Gastroesophageal sphincter (tissue), 4 donors: Measurements from ENCODE around the gene EPAS1. TPM values are rescaled to one million over a fixed set of nuclear protein-coding genes. Genes with fewer than 3 reads are reported as not detected.

Experiments
- ATAC-seq: fragments of 150-250 bp; one replicate; pipeline ENCODE4 v1.9.1; 2016; ENCODE audit warnings: mild to moderate bottlenecking, moderate library complexity
- H3K27ac ChIP-seq, 4 donors: fragments of 200-600 bp; sonication (generic) in 3 of 4; 1 replicate in 3 of 4; 2 replicates in 1 of 4; pipeline ENCODE4 v1.5.1; 2016 to 2019
- H3K27me3 ChIP-seq: fragments of 200-600 bp; sonication (generic); one replicate; pipeline ENCODE4 v1.5.1; 2019
- H3K36me3 ChIP-seq, 2 donors: fragments of 200-600 bp; sonication (generic); one replicate each; pipeline ENCODE4 v1.5.1; 2019; ENCODE audit warnings: control low read depth in 1 of 2
- H3K4me1 ChIP-seq, 3 donors: fragments of 200-600 bp; sonication (generic); 1 replicate in 2 of 3; 2 replicates in 1 of 3; pipeline ENCODE4 v1.5.1; 2016 to 2019; ENCODE audit warnings: control low read depth in 2 of 3
- H3K4me3 ChIP-seq, 2 donors: fragments of 200-600 bp; sonication (generic); one replicate each; pipeline ENCODE4 v1.5.1; 2019; ENCODE audit warnings: mild to moderate bottlenecking in 1 of 2, moderate library complexity in 1 of 2
- H3K9me3 ChIP-seq, 3 donors: fragments of 200-600 bp; sonication (generic); one replicate each; pipeline ENCODE4 v1.5.1; 2017 to 2019; ENCODE audit warnings: control low read depth in 2 of 3
- EP300 ChIP-seq: sonication (generic); formaldehyde crosslinking; IDR thresholded peaks from one replicate; pipeline ENCODE4 v1.6.1; 2017; ENCODE audit warnings: antibody characterized with exemption, mild to moderate bottlenecking
- POLR2A ChIP-seq, 2 donors: fragments of 450-650 bp; IDR thresholded peaks; one replicate each; pipeline ENCODE4 v1.6.1; 2017; ENCODE audit warnings: antibody characterized with exemption in 2 of 2, mild to moderate bottlenecking in 2 of 2, moderate library complexity in 1 of 2
- POLR2AphosphoS5 ChIP-seq: sonication (generic); formaldehyde crosslinking; IDR thresholded peaks from one replicate; pipeline ENCODE4 v1.6.1; 2017; ENCODE audit warnings: antibody characterized with exemption
- WGBS, 2 donors: methylation state at CpG; one replicate each; pipeline ENCODE4 v1.1.5; 2018; ENCODE audit warnings: low coverage in 1 of 2; 5-methylcytosine and 5-hydroxymethylcytosine counted together
- total RNA-seq, 4 donors: library from RNA; depleted of rRNA; stranded (reverse); fragments of >200 nt; gene quantifications; one replicate each; pipeline ENCODE4 v1.1.0, GENCODE V29; 2016
- TF ChIP-seq, protein P1 (sequence below), 4 experiments: fragments of 200-600 bp in 2 of 4; fragments of 450-650 bp in 2 of 4; sonication (generic) in 1 of 4; IDR thresholded peaks; one replicate each; pipeline ENCODE4 v1.5.1; 2017 to 2019; ENCODE audit warnings: antibody characterized with exemption in 4 of 4, mild to moderate bottlenecking in 2 of 4, moderate library complexity in 2 of 4

EPAS1 gene
- total RNA-seq, 4 donors from 2014 or later = 101 to 152 (median 131) TPM

DNA sequence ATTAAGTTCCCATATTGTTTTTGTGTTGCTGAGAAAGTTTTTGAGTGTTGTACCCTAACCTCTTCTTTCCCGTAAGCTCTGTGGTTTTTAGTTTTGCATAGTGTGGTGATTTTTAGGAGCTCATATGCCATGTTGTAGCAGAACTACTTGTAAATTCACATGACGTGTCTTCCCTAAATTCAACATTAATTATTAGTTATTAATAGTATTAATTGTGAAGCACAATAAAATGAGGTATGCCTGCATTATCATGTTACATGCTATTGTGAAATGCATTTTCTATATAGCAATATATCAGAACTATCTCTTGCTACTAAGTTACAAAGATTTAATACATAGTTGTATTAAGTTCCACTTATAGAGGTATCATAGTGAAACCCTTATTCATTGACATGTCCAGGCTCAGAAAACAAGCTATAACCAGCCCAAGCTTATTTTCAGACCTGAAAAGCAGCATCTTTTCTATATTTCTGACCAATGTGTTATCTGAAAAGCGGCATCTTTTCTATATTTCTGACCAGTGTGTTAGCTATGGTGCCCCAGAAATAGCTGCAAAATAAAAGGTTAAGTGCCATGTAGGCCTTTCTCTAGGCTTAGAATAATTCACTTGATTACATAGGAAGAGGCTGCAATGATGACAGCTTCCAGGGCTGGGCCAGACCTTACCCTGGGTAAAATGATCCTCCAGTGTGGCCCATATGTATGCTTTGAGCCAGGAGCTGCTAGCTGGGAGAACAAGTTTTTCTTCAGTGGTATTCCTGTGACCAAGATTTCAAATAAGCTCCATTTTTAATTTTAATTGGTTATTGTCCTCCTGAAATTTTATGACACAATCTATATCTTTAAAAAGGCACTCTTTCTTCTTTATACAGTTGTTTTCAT, 21.6 kb downstream of the EPAS1 start:
- WGBS, 2 donors = 84 to 94% methylated on average over 3 of the region's 3 CpGs
- TF ChIP-seq POLR2A (IDR thresholded peaks at IDR 0.05) = no peak
- no peak for TF ChIP-seq POLR2AphosphoS5
- no peak for TF ChIP-seq EP300
- TF ChIP-seq, protein P1, sequence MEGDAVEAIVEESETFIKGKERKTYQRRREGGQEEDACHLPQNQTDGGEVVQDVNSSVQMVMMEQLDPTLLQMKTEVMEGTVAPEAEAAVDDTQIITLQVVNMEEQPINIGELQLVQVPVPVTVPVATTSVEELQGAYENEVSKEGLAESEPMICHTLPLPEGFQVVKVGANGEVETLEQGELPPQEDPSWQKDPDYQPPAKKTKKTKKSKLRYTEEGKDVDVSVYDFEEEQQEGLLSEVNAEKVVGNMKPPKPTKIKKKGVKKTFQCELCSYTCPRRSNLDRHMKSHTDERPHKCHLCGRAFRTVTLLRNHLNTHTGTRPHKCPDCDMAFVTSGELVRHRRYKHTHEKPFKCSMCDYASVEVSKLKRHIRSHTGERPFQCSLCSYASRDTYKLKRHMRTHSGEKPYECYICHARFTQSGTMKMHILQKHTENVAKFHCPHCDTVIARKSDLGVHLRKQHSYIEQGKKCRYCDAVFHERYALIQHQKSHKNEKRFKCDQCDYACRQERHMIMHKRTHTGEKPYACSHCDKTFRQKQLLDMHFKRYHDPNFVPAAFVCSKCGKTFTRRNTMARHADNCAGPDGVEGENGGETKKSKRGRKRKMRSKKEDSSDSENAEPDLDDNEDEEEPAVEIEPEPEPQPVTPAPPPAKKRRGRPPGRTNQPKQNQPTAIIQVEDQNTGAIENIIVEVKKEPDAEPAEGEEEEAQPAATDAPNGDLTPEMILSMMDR (IDR thresholded peaks at IDR 0.05) = no peak
- ATAC-seq = no peak
- no peaks in the 10 kb centered on the region for H3K27me3 ChIP-seq
- peaks cover 0 to 59% (median 20%) of the 10 kb centered on the region in 3 donors for H3K4me1 ChIP-seq
- peak overlapping the region in 1 of 4 donors; percentile 15 for H3K27ac ChIP-seq
- H3K9me3 ChIP-seq = no peaks in the 10 kb centered on the region
- no peaks in the 10 kb centered on the region for H3K36me3 ChIP-seq
- H3K4me3 ChIP-seq = no peak overlapping the region

DNA sequence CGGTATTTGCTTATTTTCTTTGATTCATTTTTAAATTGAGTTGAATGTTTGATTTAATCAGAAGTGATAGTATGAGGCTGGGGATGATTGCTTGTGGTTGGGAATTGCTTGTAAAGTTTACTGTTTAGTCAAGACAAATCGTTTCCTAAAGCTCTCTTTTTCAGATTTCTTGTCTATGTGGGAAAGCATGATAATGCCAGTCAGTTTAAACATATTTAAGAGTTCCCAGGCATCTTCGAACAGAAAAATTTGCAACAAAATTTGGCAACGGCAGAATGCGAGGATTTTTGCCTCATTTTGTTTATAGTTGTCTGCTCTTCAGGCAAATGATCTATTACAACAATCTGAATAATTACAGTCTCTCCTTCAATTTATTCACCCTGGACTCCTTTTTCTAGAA, 22.5 kb downstream of the EPAS1 start:
- H3K36me3 ChIP-seq = no peaks in the 10 kb centered on the region
- H3K27ac ChIP-seq = peak overlapping the region in 2 of 4 donors; percentile 15 to 41
- TF ChIP-seq POLR2AphosphoS5 = no peak
- no peak for TF ChIP-seq POLR2A (IDR thresholded peaks at IDR 0.05)
- no peak for TF ChIP-seq EP300
- TF ChIP-seq, protein P1 (IDR thresholded peaks at IDR 0.05) = no peak
- WGBS, 2 donors = 40 to 47% methylated on average over 5 of the region's 5 CpGs
- no peak for ATAC-seq
- no peaks in the 10 kb centered on the region for H3K27me3 ChIP-seq
- H3K4me1 ChIP-seq = peaks cover 0 to 59% (median 16%) of the 10 kb centered on the region in 3 donors
- H3K9me3 ChIP-seq = no peaks in the 10 kb centered on the region
- H3K4me3 ChIP-seq = no peak overlapping the region

GRCh38 chr2:46320141-46320567, 22.9 kb downstream of the EPAS1 start:
- peaks cover 0 to 55% (median 16%) of the 10 kb centered on the region in 3 donors for H3K4me1 ChIP-seq
- H3K4me3 ChIP-seq = peak overlapping the region; percentile 5 to 10
- H3K27ac ChIP-seq = peak overlapping the region in 3 of 4 donors; percentile 15 to 58 (median 41)
- TF ChIP-seq POLR2A (IDR thresholded peaks at IDR 0.05) = no peak
- TF ChIP-seq, protein P1 (IDR thresholded peaks at IDR 0.05) = no peak
- no peak for TF ChIP-seq EP300
- H3K27me3 ChIP-seq = no peaks in the 10 kb centered on the region
- no peaks in the 10 kb centered on the region for H3K9me3 ChIP-seq
- 56 to 71% methylated on average over 4 to 8 of the region's 8 CpGs for WGBS, 2 donors
- ATAC-seq = no peak
- H3K36me3 ChIP-seq = no peaks in the 10 kb centered on the region

DNA sequence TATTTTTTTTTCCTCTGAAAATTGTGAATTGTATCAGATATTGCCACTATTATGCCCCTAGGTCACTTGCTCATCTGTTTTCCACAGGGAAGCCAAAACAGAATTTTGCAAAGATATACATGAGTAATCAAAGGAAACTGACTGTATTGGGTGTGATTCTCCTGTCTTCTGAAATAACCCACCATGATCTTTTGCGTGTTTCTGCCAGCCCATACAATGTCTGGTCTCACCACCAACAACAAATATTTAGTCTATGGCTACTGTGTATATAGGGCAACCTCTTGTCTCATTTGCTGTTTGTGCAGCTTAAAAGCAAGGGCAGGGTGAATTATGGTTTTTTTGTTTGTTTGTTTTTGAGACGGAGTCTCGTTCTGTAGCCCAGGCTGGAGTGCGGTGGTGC, 26.5 kb downstream of the EPAS1 start:
- TF ChIP-seq, protein P1 (IDR thresholded peaks at IDR 0.05) = no peak
- no peak for TF ChIP-seq POLR2A (IDR thresholded peaks at IDR 0.05)
- no peak for TF ChIP-seq EP300
- no peak for TF ChIP-seq POLR2AphosphoS5
- ATAC-seq = no peak
- Histone ChIP-seq H3K27ac (no peak overlapping the region), H3K4me1 (peaks cover 0 to 66% (median 5%) of the 10 kb centered on the region in 3 donors), H3K27me3 (no peaks in the 10 kb centered on the region), H3K4me3 (no peak overlapping the region), H3K36me3 (no peaks in the 10 kb centered on the region), H3K9me3 (no peaks in the 10 kb centered on the region)
- 88 to 100% methylated on average over 1 to 4 of the region's 4 CpGs for WGBS, 2 donors
